IMR-90 (cell line): ENCODE results near the gene RPS19. TPM values are rescaled to one million over a fixed set of nuclear protein-coding genes. Genes with fewer than 3 reads are reported as not detected.

ENCODE experiments used
- ATAC-seq: fragments of 200-7000 bp; cut with Tn5 transposase; 2 replicates; pipeline ENCODE4 v1.9.1; 2020; ENCODE audit warnings: low read depth, mild to moderate bottlenecking, moderate library complexity
- BruUV-seq: library from RNA; stranded (reverse); fragments of 400-500 nt; replicated peaks from 2 replicates; lab custom pipeline; 2021; lab: Mats Ljungman, UMichigan
- CTCF ChIA-PET: fragments of 300-600 bp; formaldehyde crosslinking; extraction: SDS; loops from one replicate; lab custom pipeline; 2021; ENCODE audit warnings: antibody characterized with exemption; lab: Yijun Ruan, JAX
- POLR2A ChIA-PET: fragments of 300-600 bp; sonication (Branson Sonifier 250); formaldehyde crosslinking; loops from one replicate; lab custom pipeline; 2022; ENCODE audit warnings: antibody characterized with exemption; ENCODE audit not compliant: unreplicated experiment; lab: Charles Lee
- DNase-seq: peaks from one replicate; pipeline ENCODE4 v3.0.0; 2013
- H2AFZ ChIP-seq: replicated peaks from 2 replicates; pipeline ENCODE3; 2013; ENCODE audit warnings: low read length, mild to moderate bottlenecking; ENCODE audit not compliant: poor library complexity
- H2AK5ac ChIP-seq: 2 replicates; pipeline ENCODE4 v1.6.1; 2013; ENCODE audit warnings: low read depth, low read length, inconsistent platforms
- H2AK9ac ChIP-seq: replicated peaks from 2 replicates; pipeline ENCODE3; 2013; ENCODE audit warnings: mild to moderate bottlenecking, low read depth, low read length, moderate library complexity; ENCODE audit not compliant: poor library complexity
- H2BK120ac ChIP-seq: 2 replicates; pipeline ENCODE4 v1.6.1; 2013; ENCODE audit warnings: low read depth, low read length, inconsistent platforms
- H2BK15ac ChIP-seq: 3 replicates; pipeline ENCODE4 v1.6.1; 2013; ENCODE audit warnings: low read depth, low read length, inconsistent platforms
- H2BK20ac ChIP-seq: 2 replicates; pipeline ENCODE4 v1.6.1; 2013; ENCODE audit warnings: low read depth, mild to moderate bottlenecking, inconsistent platforms, low read length, moderate library complexity
- H2BK5ac ChIP-seq: 2 replicates; pipeline ENCODE4 v1.6.1; 2013; ENCODE audit warnings: mild to moderate bottlenecking, low read depth, low read length, inconsistent platforms; ENCODE audit not compliant: poor library complexity, severe bottlenecking
- H3K14ac ChIP-seq: replicated peaks from 2 replicates; pipeline ENCODE4 v1.6.1; 2013; ENCODE audit warnings: low read depth, low read length, inconsistent platforms
- H3K18ac ChIP-seq: 2 replicates; pipeline ENCODE4 v1.6.1; 2013; ENCODE audit warnings: low read depth, low read length, control low read depth
- H3K23ac ChIP-seq: 2 replicates; pipeline ENCODE4 v1.6.1; 2013; ENCODE audit warnings: low read depth, low read length, inconsistent platforms
- H3K27ac ChIP-seq: 2 replicates; pipeline ENCODE4 v1.5.1; 2013; ENCODE audit warnings: mild to moderate bottlenecking, control low read depth, low read length; ENCODE audit not compliant: insufficient read depth
- H3K27me3 ChIP-seq: 2 replicates; pipeline ENCODE4 v1.6.1; 2013; ENCODE audit warnings: low read length; ENCODE audit not compliant: control insufficient read depth, insufficient read depth
- H3K36me3 ChIP-seq: 2 replicates; pipeline ENCODE4 v1.6.1; 2013; ENCODE audit warnings: low read length, mixed read lengths; ENCODE audit not compliant: control insufficient read depth, insufficient read depth
- H3K4ac ChIP-seq: 2 replicates; pipeline ENCODE4 v1.6.1; 2013; ENCODE audit warnings: low read depth, low read length, inconsistent platforms
- H3K4me1 ChIP-seq: 2 replicates; pipeline ENCODE4 v1.6.1; 2013; ENCODE audit warnings: low read length, mixed read lengths; ENCODE audit not compliant: control insufficient read depth, insufficient read depth
- H3K4me2 ChIP-seq: 2 replicates; pipeline ENCODE4 v1.6.1; 2013; ENCODE audit warnings: low read depth, mild to moderate bottlenecking, control low read depth, low read length, moderate library complexity
- H3K4me3 ChIP-seq: 2 replicates; pipeline ENCODE4 v1.5.1; 2013; ENCODE audit warnings: low read depth, mild to moderate bottlenecking, control low read depth, low read length, moderate library complexity; ENCODE audit not compliant: insufficient read depth
- H3K56ac ChIP-seq: 2 replicates; pipeline ENCODE4 v1.6.1; 2013; ENCODE audit warnings: low read length, inconsistent platforms; ENCODE audit not compliant: insufficient read depth; ENCODE audit errors: extremely low read depth
- H3K79me1 ChIP-seq, 2 experiments: 2 replicates each; pipeline ENCODE4 v1.6.1; 2013; ENCODE audit warnings: low read length in 2 of 2, inconsistent platforms in 1 of 2, low read depth in 1 of 2
- H3K9ac ChIP-seq: 2 replicates; pipeline ENCODE4 v1.6.1; 2013; ENCODE audit warnings: low read depth, low read length, control low read depth
- H3K9me1 ChIP-seq: 2 replicates; pipeline ENCODE4 v1.6.1; 2013; ENCODE audit warnings: low read length, inconsistent platforms; ENCODE audit not compliant: insufficient read depth
- H3K9me3 ChIP-seq: 2 replicates; pipeline ENCODE4 v1.6.1; 2013; ENCODE audit warnings: low read length; ENCODE audit not compliant: control insufficient read depth, insufficient read depth
- H4K20me1 ChIP-seq: 2 replicates; pipeline ENCODE4 v1.6.1; 2013; ENCODE audit warnings: low read length, inconsistent platforms; ENCODE audit not compliant: insufficient read depth
- H4K5ac ChIP-seq: 2 replicates; pipeline ENCODE4 v1.6.1; 2013; ENCODE audit warnings: mild to moderate bottlenecking, low read depth, low read length, control low read depth
- H4K8ac ChIP-seq, 2 experiments: 2 replicates each; pipeline ENCODE4 v1.6.1; 2013; ENCODE audit warnings: low read depth in 2 of 2, low read length in 2 of 2, control low read depth in 1 of 2, inconsistent platforms in 1 of 2
- H4K91ac ChIP-seq: 2 replicates; pipeline ENCODE4 v1.6.1; 2013; ENCODE audit warnings: low read depth, low read length, inconsistent platforms; ENCODE audit not compliant: insufficient read depth
- BHLHE40 ChIP-seq: fragments of 150-350 bp; IDR thresholded peaks from 2 replicates; pipeline ENCODE4 v1.6.1; 2016; ENCODE audit warnings: mild to moderate bottlenecking, low read depth, low read length
- CEBPB ChIP-seq: IDR thresholded peaks from 2 replicates; pipeline ENCODE4 v1.6.1; 2012; ENCODE audit warnings: low read depth, low read length, improper control_type of control experiment
- CHD1 ChIP-seq: IDR thresholded peaks from 2 replicates; pipeline ENCODE4 v1.6.1; 2012; ENCODE audit warnings: low read depth, low read length, improper control_type of control experiment
- FOS ChIP-seq: fragments of 150-350 bp; IDR thresholded peaks from 2 replicates; pipeline ENCODE4 v1.6.1; 2016; ENCODE audit warnings: low read depth, low read length
- MAFK ChIP-seq: IDR thresholded peaks from 2 replicates; pipeline ENCODE4 v1.6.1; 2012; ENCODE audit warnings: low read depth, low read length, improper control_type of control experiment
- MAZ ChIP-seq: IDR thresholded peaks from 2 replicates; pipeline ENCODE4 v1.6.1; 2012; ENCODE audit warnings: low read depth, mild to moderate bottlenecking, low read length, improper control_type of control experiment, moderate library complexity, borderline replicate concordance
- MXI1 ChIP-seq: IDR thresholded peaks from 2 replicates; pipeline ENCODE4 v1.6.1; 2012; ENCODE audit warnings: low read depth, mild to moderate bottlenecking, low read length, moderate library complexity, borderline replicate concordance
- NFE2L2 ChIP-seq: fragments of 150-350 bp; IDR thresholded peaks from 2 replicates; pipeline ENCODE4 v1.6.1; 2016; ENCODE audit warnings: low read depth, mild to moderate bottlenecking, low read length
- POLR2A ChIP-seq: IDR thresholded peaks from 2 replicates; pipeline ENCODE4 v1.6.1; 2012; ENCODE audit warnings: mild to moderate bottlenecking, low read depth, low read length
- RAD21 ChIP-seq: IDR thresholded peaks from 2 replicates; pipeline ENCODE4 v1.6.1; 2012; ENCODE audit warnings: low read length, improper control_type of control experiment
- RCOR1 ChIP-seq: IDR thresholded peaks from 2 replicates; pipeline ENCODE4 v1.6.1; 2012; ENCODE audit warnings: mild to moderate bottlenecking, low read length, improper control_type of control experiment; ENCODE audit not compliant: insufficient replicate concordance
- RFX5 ChIP-seq: IDR thresholded peaks from 2 replicates; pipeline ENCODE4 v1.8.0; 2012; ENCODE audit warnings: low read depth, mild to moderate bottlenecking, low read length, moderate library complexity
- SMC3 ChIP-seq: fragments of 150-350 bp; IDR thresholded peaks from 2 replicates; pipeline ENCODE4 v1.6.1; 2016; ENCODE audit warnings: low read depth, mild to moderate bottlenecking, antibody characterized with exemption, low read length, moderate library complexity
- WGBS, 2 experiments: methylation state at CpG; one replicate each; pipeline versions ENCODE4 v1.1.5 to v1.1.7; 2013; ENCODE audit warnings: missing lambda C conversion rate in 2 of 2; ENCODE audit not compliant: insufficient read length in 1 of 2; ENCODE audit errors: extremely low coverage in 2 of 2; 5-methylcytosine and 5-hydroxymethylcytosine counted together
- dilution Hi-C: fragments of 300-500 bp; cut with HindIII; formaldehyde crosslinking; loops from one replicate; pipeline ENCODE4 v1.14.3; 2018; ENCODE audit warnings: low sequenced_read_pairs; ENCODE audit not compliant: unreplicated experiment
- in situ Hi-C: fragments of 300-500 bp; cut with MboI; formaldehyde crosslinking; loops from 3 replicates; pipeline ENCODE4 v1.14.3; 2019; ENCODE audit warnings: low sequenced_read_pairs, inconsistent platforms, mixed read lengths
- intact Hi-C: fragments of 100-400 bp; cut with micrococcal nuclease; formaldehyde crosslinking; loops from 2 replicates; pipeline ENCODE4 v1.10.0; 2022
- polyA plus RNA-seq, 3 experiments: library from polyadenylated mRNA; depleted of rRNA; stranded (reverse); fragments of >200 nt; gene quantifications; 2 replicates each; pipeline ENCODE4 v1.2.3, GENCODE V29; 2012; ENCODE audit warnings: low replicate concordance in 1 of 3
- total RNA-seq: library from RNA; depleted of rRNA; stranded (reverse); fragments of >200 nt; gene quantifications from 2 replicates; pipeline ENCODE4 v1.2.3, GENCODE V29; 2012
- TF ChIP-seq, protein P1 (sequence below): fragments of 150-350 bp; IDR thresholded peaks from 2 replicates; pipeline ENCODE4 v1.6.1; 2016; ENCODE audit warnings: low read depth, mild to moderate bottlenecking, low read length, moderate library complexity, borderline replicate concordance
- TF ChIP-seq, protein P2 (sequence below): conservative IDR thresholded peaks from 2 replicates; pipeline ENCODE4 v1.5.1; 2012; ENCODE audit warnings: mild to moderate bottlenecking, low read depth, low read length, improper control_type of control experiment
- TF ChIP-seq, protein P3 (sequence below): fragments of 150-350 bp; IDR thresholded peaks from 2 replicates; pipeline ENCODE4 v1.6.1; 2017; ENCODE audit warnings: mild to moderate bottlenecking, antibody characterized with exemption, low read length, low read depth

RPS19 gene
- total and polyA plus RNA-seq, 2 of the 4 experiments (the other 2 are of a cell fraction): 230 to 3,988 TPM

DNA sequence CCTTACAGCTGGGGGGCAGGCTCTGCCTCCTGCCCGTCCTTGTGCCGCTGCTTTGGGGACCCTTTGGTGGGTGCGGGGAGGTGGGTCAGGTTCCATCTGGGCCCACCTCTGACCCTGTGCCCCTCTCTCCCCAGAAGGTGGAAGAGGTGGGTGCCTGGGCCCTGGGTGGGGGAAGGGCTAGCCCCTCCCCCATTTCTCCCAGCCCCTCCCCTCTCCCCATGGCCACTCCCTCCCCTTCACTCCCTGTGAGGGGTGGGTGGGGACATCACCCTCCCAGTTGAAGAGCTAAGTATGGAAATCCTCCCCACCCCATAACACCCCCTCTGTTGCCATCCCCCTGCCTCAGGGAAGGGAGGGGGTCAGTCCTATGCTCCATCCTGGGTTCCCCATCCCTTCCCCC lies 37.1 kb downstream of the RPS19 start:
- H3K4me3 ChIP-seq: no peak overlapping the region
- H2BK20ac ChIP-seq: no peak overlapping the region
- H4K91ac ChIP-seq: no peak overlapping the region
- in situ Hi-C loops: no loop called here
- H3K36me3 ChIP-seq: peaks cover 57% of the 10 kb centered on the region
- intact Hi-C loops: no loop called here
- H3K9me1 ChIP-seq: no peaks in the 10 kb centered on the region
- BruUV-seq: no TSS peak
- ChIA-PET CTCF (no interaction called here), POLR2A (no interaction called here)
- H4K5ac ChIP-seq: no peak overlapping the region
- dilution Hi-C loops: no loop called here
- no peak overlapping the region for H3K14ac ChIP-seq
- no peak overlapping the region for H2AK9ac ChIP-seq
- no peak overlapping the region for H3K4ac ChIP-seq
- H2BK15ac ChIP-seq: no peak overlapping the region
- H2AK5ac ChIP-seq: no peak overlapping the region
- no peaks in the 10 kb centered on the region; the same call in 1 of the 2 replicates for H4K20me1 ChIP-seq
- H3K4me2 ChIP-seq: no peak overlapping the region
- H2BK5ac ChIP-seq: no peak overlapping the region
- no peak overlapping the region for H3K27ac ChIP-seq
- H3K18ac ChIP-seq: no peak overlapping the region
- no peaks in the 10 kb centered on the region for H3K9me3 ChIP-seq
- no peaks in the 10 kb centered on the region for H3K4me1 ChIP-seq
- DNase-seq: no peak
- H3K23ac ChIP-seq: no peak overlapping the region
- no peak for TF ChIP-seq RFX5
- no peak for TF ChIP-seq MXI1
- TF ChIP-seq, protein P1, sequence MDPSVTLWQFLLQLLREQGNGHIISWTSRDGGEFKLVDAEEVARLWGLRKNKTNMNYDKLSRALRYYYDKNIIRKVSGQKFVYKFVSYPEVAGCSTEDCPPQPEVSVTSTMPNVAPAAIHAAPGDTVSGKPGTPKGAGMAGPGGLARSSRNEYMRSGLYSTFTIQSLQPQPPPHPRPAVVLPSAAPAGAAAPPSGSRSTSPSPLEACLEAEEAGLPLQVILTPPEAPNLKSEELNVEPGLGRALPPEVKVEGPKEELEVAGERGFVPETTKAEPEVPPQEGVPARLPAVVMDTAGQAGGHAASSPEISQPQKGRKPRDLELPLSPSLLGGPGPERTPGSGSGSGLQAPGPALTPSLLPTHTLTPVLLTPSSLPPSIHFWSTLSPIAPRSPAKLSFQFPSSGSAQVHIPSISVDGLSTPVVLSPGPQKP: no peak
- no peak for TF ChIP-seq CHD1
- no peak for TF ChIP-seq FOS
- no peak for TF ChIP-seq SMC3
- TF ChIP-seq MAZ: no peak
- TF ChIP-seq, protein P2, sequence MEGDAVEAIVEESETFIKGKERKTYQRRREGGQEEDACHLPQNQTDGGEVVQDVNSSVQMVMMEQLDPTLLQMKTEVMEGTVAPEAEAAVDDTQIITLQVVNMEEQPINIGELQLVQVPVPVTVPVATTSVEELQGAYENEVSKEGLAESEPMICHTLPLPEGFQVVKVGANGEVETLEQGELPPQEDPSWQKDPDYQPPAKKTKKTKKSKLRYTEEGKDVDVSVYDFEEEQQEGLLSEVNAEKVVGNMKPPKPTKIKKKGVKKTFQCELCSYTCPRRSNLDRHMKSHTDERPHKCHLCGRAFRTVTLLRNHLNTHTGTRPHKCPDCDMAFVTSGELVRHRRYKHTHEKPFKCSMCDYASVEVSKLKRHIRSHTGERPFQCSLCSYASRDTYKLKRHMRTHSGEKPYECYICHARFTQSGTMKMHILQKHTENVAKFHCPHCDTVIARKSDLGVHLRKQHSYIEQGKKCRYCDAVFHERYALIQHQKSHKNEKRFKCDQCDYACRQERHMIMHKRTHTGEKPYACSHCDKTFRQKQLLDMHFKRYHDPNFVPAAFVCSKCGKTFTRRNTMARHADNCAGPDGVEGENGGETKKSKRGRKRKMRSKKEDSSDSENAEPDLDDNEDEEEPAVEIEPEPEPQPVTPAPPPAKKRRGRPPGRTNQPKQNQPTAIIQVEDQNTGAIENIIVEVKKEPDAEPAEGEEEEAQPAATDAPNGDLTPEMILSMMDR: no peak
- TF ChIP-seq RAD21: no peak
- TF ChIP-seq RCOR1: no peak
- TF ChIP-seq NFE2L2: no peak
- no peak for TF ChIP-seq BHLHE40
- no peak for TF ChIP-seq MAFK
- TF ChIP-seq POLR2A: no peak
- TF ChIP-seq, protein P3, sequence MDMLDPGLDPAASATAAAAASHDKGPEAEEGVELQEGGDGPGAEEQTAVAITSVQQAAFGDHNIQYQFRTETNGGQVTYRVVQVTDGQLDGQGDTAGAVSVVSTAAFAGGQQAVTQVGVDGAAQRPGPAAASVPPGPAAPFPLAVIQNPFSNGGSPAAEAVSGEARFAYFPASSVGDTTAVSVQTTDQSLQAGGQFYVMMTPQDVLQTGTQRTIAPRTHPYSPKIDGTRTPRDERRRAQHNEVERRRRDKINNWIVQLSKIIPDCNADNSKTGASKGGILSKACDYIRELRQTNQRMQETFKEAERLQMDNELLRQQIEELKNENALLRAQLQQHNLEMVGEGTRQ: no peak
- no peak for TF ChIP-seq CEBPB
- H3K56ac ChIP-seq: no peak overlapping the region
- WGBS, 2 experiments: no CpG with 5 or more reads among the region's 3 CpGs
- H2AFZ ChIP-seq: no peak overlapping the region
- no peak overlapping the region for H4K8ac ChIP-seq
- H2BK120ac ChIP-seq: no peak overlapping the region
- peaks cover under 1 to 5% of the 10 kb centered on the region in 2 experiments; a peak in 3 of 4 replicates for H3K79me1 ChIP-seq
- no peak for ATAC-seq
- H3K9ac ChIP-seq: no peak overlapping the region
- H3K27me3 ChIP-seq: no peaks in the 10 kb centered on the region
